Esophagus (tissue), 2 donors: ENCODE data around the gene SMPDL3A. TPM values are rescaled to one million over a fixed set of nuclear protein-coding genes. Genes with fewer than 3 reads are reported as not detected.

Experiments
- H3K27ac ChIP-seq, 2 donors: one replicate each; pipeline ENCODE4 v1.5.1; 2013; ENCODE audit warnings: low read depth in 2 of 2, mild to moderate bottlenecking in 2 of 2, inconsistent platforms in 1 of 2, low read length in 1 of 2, moderate library complexity in 1 of 2
- H3K27me3 ChIP-seq, 2 donors: one replicate each; pipeline ENCODE4 v1.6.1; 2013; ENCODE audit warnings: low read length in 2 of 2, control low read depth in 1 of 2, mild to moderate bottlenecking in 1 of 2; ENCODE audit not compliant: insufficient read depth in 2 of 2, control insufficient read depth in 1 of 2
- H3K36me3 ChIP-seq, 2 donors: one replicate each; pipeline ENCODE4 v1.6.1; 2013; ENCODE audit warnings: low read length in 1 of 2; ENCODE audit not compliant: control insufficient read depth in 2 of 2, insufficient read depth in 2 of 2
- H3K4me1 ChIP-seq, 2 donors: one replicate each; pipeline ENCODE4 v1.6.1; 2013; ENCODE audit warnings: low read length in 1 of 2; ENCODE audit not compliant: control insufficient read depth in 2 of 2, insufficient read depth in 2 of 2
- H3K4me3 ChIP-seq, 2 donors: one replicate each; pipeline ENCODE4 v1.5.1; 2013; ENCODE audit warnings: low read length in 2 of 2, mild to moderate bottlenecking in 2 of 2, low read depth in 1 of 2, moderate library complexity in 1 of 2
- H3K9me3 ChIP-seq, 2 donors: one replicate each; pipeline ENCODE4 v1.6.1; 2013; ENCODE audit warnings: mild to moderate bottlenecking in 2 of 2, low read depth in 1 of 2, low read length in 1 of 2, moderate library complexity in 1 of 2; ENCODE audit not compliant: control insufficient read depth in 2 of 2, insufficient read depth in 1 of 2
- WGBS, 2 donors: extraction: QIAGEN DNeasy Blood & Tissue Kit; methylation state at CpG; one replicate each; pipeline ENCODE4 v1.1.7; 2013; 5-methylcytosine and 5-hydroxymethylcytosine counted together
- polyA plus RNA-seq, 2 donors: library from polyadenylated mRNA; stranded (reverse); fragments of 200-250 nt; gene quantifications; one replicate each; pipeline ENCODE4 v1.2.3, GENCODE V29; 2013
- donor health status: healthy with polysubstance abuse.
- donor health status: Bipolar disorder and iron deficiency.

Gene SMPDL3A
- polyA plus RNA-seq, 2 donors = 4.9 to 7.2 TPM

- Histone ChIP-seq H3K27ac (no peak overlapping the region), H3K4me3 (no peak overlapping the region), H3K4me1 (no peaks in the 10 kb centered on the region), H3K36me3 (no peaks in the 10 kb centered on the region), H3K9me3 (no peaks in the 10 kb centered on the region), H3K27me3 (no peaks in the 10 kb centered on the region)
- 80 to 85% methylated on average over 3 of the region's 3 CpGs for WGBS, 2 donors
These were observed 49.2 kb downstream of the SMPDL3A start for GRCh38 chr6:122838060-122838780.

GRCh38 chr6:122839472-122839871 is 50.4 kb downstream of the SMPDL3A start:
- 0 to 1% methylated on average over 1 of the region's 1 CpG for WGBS, 2 donors
- Histone ChIP-seq H3K4me3 (no peak overlapping the region), H3K27me3 (no peaks in the 10 kb centered on the region), H3K4me1 (no peaks in the 10 kb centered on the region), H3K9me3 (no peaks in the 10 kb centered on the region), H3K36me3 (no peaks in the 10 kb centered on the region), H3K27ac (no peak overlapping the region)

GRCh38 chr6:122839906-122840305 is 50.8 kb downstream of the SMPDL3A start:
- 64 to 73% methylated on average over 6 to 8 of the region's 8 CpGs for WGBS, 2 donors

GRCh38 chr6:122845464-122845863 is 56.4 kb downstream of the SMPDL3A start:
- Histone ChIP-seq H3K4me1 (no peaks in the 10 kb centered on the region), H3K27ac (peak overlapping the region in 1 of 2 donors; percentile 21)

More at GRCh38 chr6:122839906-122840305, 50.8 kb downstream of the SMPDL3A start:
- no peaks in the 10 kb centered on the region for H3K9me3 ChIP-seq
- H3K27ac ChIP-seq = no peak overlapping the region
- H3K4me3 ChIP-seq = no peak overlapping the region
- no peaks in the 10 kb centered on the region for H3K4me1 ChIP-seq
- no peaks in the 10 kb centered on the region for H3K36me3 ChIP-seq
- no peaks in the 10 kb centered on the region for H3K27me3 ChIP-seq

GRCh38 chr6:122845916-122846612 is 57.0 kb downstream of the SMPDL3A start:
- H3K27ac ChIP-seq = no peak overlapping the region
- H3K27me3 ChIP-seq = no peaks in the 10 kb centered on the region
- no peak overlapping the region for H3K4me3 ChIP-seq
- no peaks in the 10 kb centered on the region for H3K36me3 ChIP-seq
- 58 to 70% methylated on average over 3 of the region's 3 CpGs for WGBS, 2 donors
- no peaks in the 10 kb centered on the region for H3K4me1 ChIP-seq
- H3K9me3 ChIP-seq = no peaks in the 10 kb centered on the region

More at GRCh38 chr6:122845464-122845863, 56.4 kb downstream of the SMPDL3A start:
- Histone ChIP-seq H3K4me3 (no peak overlapping the region), H3K9me3 (no peaks in the 10 kb centered on the region), H3K27me3 (no peaks in the 10 kb centered on the region), H3K36me3 (no peaks in the 10 kb centered on the region)
- WGBS, 2 donors = 94% methylated on average over 9 of the region's 9 CpGs

- Histone ChIP-seq H3K9me3 (no peaks in the 10 kb centered on the region), H3K4me3 (no peak overlapping the region), H3K27me3 (no peaks in the 10 kb centered on the region), H3K4me1 (no peaks in the 10 kb centered on the region), H3K27ac (no peak overlapping the region), H3K36me3 (no peaks in the 10 kb centered on the region)
- 69 to 70% methylated on average over 6 of the region's 6 CpGs for WGBS, 2 donors
These were observed 64.4 kb downstream of the SMPDL3A start for GRCh38 chr6:122853259-122853995.

Other genes starting within 250 kb of the SMPDL3A start
- 1 to 10 TPM; 3.5 to 4.2 TPM for gene PKIB, start 178.9 kb upstream of the SMPDL3A start, polyA plus RNA-seq
- gene FABP7, start 9.5 kb upstream of the SMPDL3A start, polyA plus RNA-seq = under 1 TPM in 1 of 2 donors, not detected in 1; 0.05 TPM
- not detected for gene CLVS2, start 207.0 kb downstream of the SMPDL3A start, polyA plus RNA-seq